H1 (cell line): ENCODE data around the gene ZNF423. TPM values are rescaled to one million over a fixed set of nuclear protein-coding genes. Genes with fewer than 3 reads are reported as not detected.

Experiments used
- BACH1 ChIP-seq: IDR thresholded peaks from 2 replicates; pipeline ENCODE4 v1.6.1; 2012; ENCODE audit warnings: low read length, improper control_type of control experiment
- BRCA1 ChIP-seq: IDR thresholded peaks from 2 replicates; pipeline ENCODE4 v1.6.1; 2012; ENCODE audit warnings: low read depth, low read length, improper control_type of control experiment
- CREB1 ChIP-seq: IDR thresholded peaks from 2 replicates; pipeline ENCODE4 v1.6.1; 2012; ENCODE audit warnings: inconsistent platforms
- EP300 ChIP-seq, 2 experiments: IDR thresholded peaks; 1 replicate in 1 of 2; 2 replicates in 1 of 2; pipeline ENCODE4 v1.6.1; 2011 to 2012; ENCODE audit warnings: low read depth in 2 of 2, low read length in 2 of 2, mild to moderate bottlenecking in 2 of 2, borderline replicate concordance in 1 of 2, inconsistent platforms in 1 of 2, moderate library complexity in 1 of 2
- FOSL1 ChIP-seq: IDR thresholded peaks from 2 replicates; pipeline ENCODE4 v1.6.1; 2011; ENCODE audit warnings: mild to moderate bottlenecking, low read depth, low read length, moderate library complexity; ENCODE audit not compliant: insufficient read depth
- GTF2F1 ChIP-seq: IDR thresholded peaks from 2 replicates; pipeline ENCODE4 v1.6.1; 2012; ENCODE audit warnings: low read depth, low read length, improper control_type of control experiment, borderline replicate concordance
- HDAC2 ChIP-seq, 2 experiments: fragments of 300-600 bp in 1 of 2; sonication (generic) in 1 of 2; IDR thresholded peaks; 2 replicates each; pipeline ENCODE4 v1.6.1; 2011 to 2012; ENCODE audit warnings: low read depth in 2 of 2, low read length in 2 of 2, mild to moderate bottlenecking in 2 of 2, moderate library complexity in 2 of 2, borderline replicate concordance in 1 of 2, inconsistent platforms in 1 of 2
- NANOG ChIP-seq: IDR thresholded peaks from 2 replicates; pipeline ENCODE4 v1.6.1; 2011; ENCODE audit warnings: low read length, low read depth, mild to moderate bottlenecking, inconsistent platforms; ENCODE audit not compliant: insufficient read depth, poor library complexity, severe bottlenecking
- NRF1 ChIP-seq: IDR thresholded peaks from 2 replicates; pipeline ENCODE4 v1.6.1; 2011; ENCODE audit warnings: mild to moderate bottlenecking, low read depth, low read length, improper control_type of control experiment
- PHF8 ChIP-seq: fragments of 200-600 bp; sonication (generic); conservative IDR thresholded peaks from 2 replicates; pipeline ENCODE4 v1.7.1; 2012; ENCODE audit warnings: low read depth, mild to moderate bottlenecking, inconsistent platforms, low read length, moderate library complexity
- POLR2A ChIP-seq, 2 experiments: IDR thresholded peaks; 1 replicate in 1 of 2; 2 replicates in 1 of 2; pipeline ENCODE4 v1.6.1; 2011; ENCODE audit warnings: low read depth in 2 of 2, low read length in 2 of 2, mild to moderate bottlenecking in 2 of 2; ENCODE audit errors: control extremely low read depth in 1 of 2
- POU5F1 ChIP-seq: IDR thresholded peaks from 2 replicates; pipeline ENCODE4 v1.6.1; 2011; ENCODE audit warnings: low read depth, mild to moderate bottlenecking, low read length, moderate library complexity
- RBBP5 ChIP-seq: IDR thresholded peaks from 2 replicates; pipeline ENCODE4 v1.7.1; 2012; ENCODE audit warnings: low read depth, mild to moderate bottlenecking, inconsistent platforms, low read length, moderate library complexity, borderline replicate concordance
- SIRT6 ChIP-seq: IDR thresholded peaks from one replicate; pipeline ENCODE4 v1.7.1; 2012; ENCODE audit warnings: low read length, inconsistent platforms
- SP1 ChIP-seq: IDR thresholded peaks from 2 replicates; pipeline ENCODE4 v1.6.1; 2011; ENCODE audit warnings: low read depth, low read length
- SP2 ChIP-seq: IDR thresholded peaks from 2 replicates; pipeline ENCODE4 v1.6.1; 2012; ENCODE audit warnings: mild to moderate bottlenecking, low read length, inconsistent platforms
- SP4 ChIP-seq: IDR thresholded peaks from 2 replicates; pipeline ENCODE4 v1.6.1; 2012; ENCODE audit warnings: low read length, inconsistent platforms
- TAF7 ChIP-seq: optimal IDR thresholded peaks from 2 replicates; pipeline ENCODE3; 2011; ENCODE audit warnings: low read depth, mild to moderate bottlenecking, inconsistent platforms, low read length, moderate library complexity, borderline replicate concordance
- ZNF274 ChIP-seq: IDR thresholded peaks from 2 replicates; pipeline ENCODE4 v1.7.0; 2012; ENCODE audit warnings: low read length, borderline replicate concordance; ENCODE audit errors: extremely low read depth
- polyA plus RNA-seq, 7 experiments: library from polyadenylated mRNA; depleted of rRNA in 3 of 7; stranded (reverse) in 5 of 7; unstranded in 2 of 7; fragments of >200 nt in 5 of 7; fragments of 200-250 nt in 2 of 7; gene quantifications; 1 replicate in 5 of 7; 2 replicates in 1 of 7; 4 replicates in 1 of 7; pipeline versions ENCODE4 v1.2.1 to v1.2.3, GENCODE V29; 2011 to 2013; ENCODE audit warnings: missing spikeins in 2 of 7, mixed read lengths in 2 of 7
- total RNA-seq: library from RNA; stranded (reverse); fragmentation: NEBNext Ultra II Directional; extraction: Animal tissue kit (Norgen Biotek cat#: 25700); gene quantifications from 2 replicates; pipeline ENCODE4 v1.2.1, GENCODE V29; 2021
- TF ChIP-seq, protein P1 (sequence below): IDR thresholded peaks from 2 replicates; pipeline ENCODE4 v1.6.1; 2012; ENCODE audit warnings: inconsistent platforms
- TF ChIP-seq, protein P2 (sequence below): IDR thresholded peaks from 2 replicates; pipeline ENCODE4 v1.6.1; 2012; ENCODE audit warnings: low read length, inconsistent platforms
- TF ChIP-seq, protein P3 (sequence below): IDR thresholded peaks from 2 replicates; pipeline ENCODE4 v1.6.1; 2012; ENCODE audit warnings: inconsistent platforms

ZNF423 gene
- total and polyA plus RNA-seq, 2 of the 8 experiments (the other 6 are each of a cell fraction or from before 2014, with no cell fraction given): 38.2 to 52.3 TPM

DNA sequence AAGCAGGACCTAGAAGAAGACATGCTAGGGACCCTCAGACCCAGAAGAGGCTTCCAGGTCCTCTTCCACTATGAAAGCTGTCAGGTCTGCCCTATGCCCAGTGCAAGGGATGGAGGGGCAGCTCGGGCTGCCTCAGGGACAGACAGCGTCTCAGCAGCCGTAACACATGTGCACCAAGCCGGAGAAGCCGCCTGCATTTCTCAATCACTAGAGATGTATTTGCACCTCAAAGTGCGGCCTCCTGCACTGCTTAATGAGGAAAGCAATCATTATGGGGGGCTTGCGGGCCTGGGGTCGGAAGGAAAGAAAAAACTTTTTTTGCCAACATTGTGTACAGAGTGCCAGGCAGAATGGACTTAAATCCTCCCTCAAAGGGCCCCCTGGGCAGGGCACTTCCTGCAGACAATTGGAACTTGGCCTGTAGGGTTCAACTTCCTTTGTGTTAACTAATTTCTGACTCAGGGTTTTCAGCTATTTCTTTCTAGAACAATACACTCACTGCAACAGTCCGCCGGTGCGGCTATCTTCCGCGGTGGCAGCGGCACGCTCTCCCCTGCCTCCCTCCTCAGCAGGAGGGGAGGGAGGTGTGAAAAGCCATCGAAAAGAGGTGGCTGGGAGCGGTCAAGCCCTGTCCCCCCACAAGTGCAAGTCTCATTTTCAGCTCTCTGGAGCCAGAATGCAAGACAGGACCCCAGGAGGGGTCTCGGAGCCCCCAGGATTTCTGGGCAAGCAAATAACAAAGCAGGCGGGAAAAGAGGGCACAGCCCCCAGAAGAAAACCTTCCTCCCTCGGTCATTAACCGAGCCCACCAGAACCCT, 101.2 kb downstream of the ZNF423 start (continued):
- no peak for TF ChIP-seq RBBP5
- no peak for TF ChIP-seq SP2
- no peak for TF ChIP-seq POU5F1
- TF ChIP-seq TAF7: no peak
- peak; percentile 68 for TF ChIP-seq NANOG
- no peak for TF ChIP-seq GTF2F1
- TF ChIP-seq EP300 (IDR thresholded peaks at IDR 0.05; ENCODE audit: borderline replicate concordance in 1 of 2, low read depth in 2 of 2, low read length in 2 of 2): no peak
- TF ChIP-seq POLR2A (IDR thresholded peaks at IDR 0.05; ENCODE audit: control extremely low read depth in 1 of 2, low read depth in 2 of 2, low read length in 2 of 2): peak in 1 of 2 experiments; percentile 56; a peak in 2 of 3 replicates
- no peak for TF ChIP-seq CREB1
- TF ChIP-seq HDAC2 (IDR thresholded peaks at IDR 0.05; ENCODE audit: borderline replicate concordance in 1 of 2, low read depth in 2 of 2, low read length in 2 of 2): no peak
- peak; percentile 65 for TF ChIP-seq BACH1
- no peak for TF ChIP-seq NRF1
- TF ChIP-seq FOSL1: no peak
- TF ChIP-seq BRCA1: no peak
- TF ChIP-seq PHF8: 0 out of 2 replicates have a peak, but pooled peaks have one; percentile 17
- no peak for TF ChIP-seq SP4
- TF ChIP-seq ZNF274: no peak
- TF ChIP-seq, protein P1, sequence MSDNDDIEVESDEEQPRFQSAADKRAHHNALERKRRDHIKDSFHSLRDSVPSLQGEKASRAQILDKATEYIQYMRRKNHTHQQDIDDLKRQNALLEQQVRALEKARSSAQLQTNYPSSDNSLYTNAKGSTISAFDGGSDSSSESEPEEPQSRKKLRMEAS: peak; percentile 88
- no peak for TF ChIP-seq SIRT6
- no peak for TF ChIP-seq SP1
- TF ChIP-seq, protein P2, sequence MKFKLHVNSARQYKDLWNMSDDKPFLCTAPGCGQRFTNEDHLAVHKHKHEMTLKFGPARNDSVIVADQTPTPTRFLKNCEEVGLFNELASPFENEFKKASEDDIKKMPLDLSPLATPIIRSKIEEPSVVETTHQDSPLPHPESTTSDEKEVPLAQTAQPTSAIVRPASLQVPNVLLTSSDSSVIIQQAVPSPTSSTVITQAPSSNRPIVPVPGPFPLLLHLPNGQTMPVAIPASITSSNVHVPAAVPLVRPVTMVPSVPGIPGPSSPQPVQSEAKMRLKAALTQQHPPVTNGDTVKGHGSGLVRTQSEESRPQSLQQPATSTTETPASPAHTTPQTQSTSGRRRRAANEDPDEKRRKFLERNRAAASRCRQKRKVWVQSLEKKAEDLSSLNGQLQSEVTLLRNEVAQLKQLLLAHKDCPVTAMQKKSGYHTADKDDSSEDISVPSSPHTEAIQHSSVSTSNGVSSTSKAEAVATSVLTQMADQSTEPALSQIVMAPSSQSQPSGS: no peak
- TF ChIP-seq, protein P3, sequence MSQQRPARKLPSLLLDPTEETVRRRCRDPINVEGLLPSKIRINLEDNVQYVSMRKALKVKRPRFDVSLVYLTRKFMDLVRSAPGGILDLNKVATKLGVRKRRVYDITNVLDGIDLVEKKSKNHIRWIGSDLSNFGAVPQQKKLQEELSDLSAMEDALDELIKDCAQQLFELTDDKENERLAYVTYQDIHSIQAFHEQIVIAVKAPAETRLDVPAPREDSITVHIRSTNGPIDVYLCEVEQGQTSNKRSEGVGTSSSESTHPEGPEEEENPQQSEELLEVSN: peak; percentile 88
